H9 (cell line): ENCODE results near the gene RGS9. TPM values are rescaled to one million over a fixed set of nuclear protein-coding genes. Genes with fewer than 3 reads are reported as not detected.

Source experiments
- DNase-seq: peaks from one replicate; pipeline ENCODE4 v3.0.0-alpha.2; 2017
- H2AFZ ChIP-seq: one replicate; pipeline ENCODE4 v1.6.1; 2013; ENCODE audit warnings: mild to moderate bottlenecking, low read length, control low read depth, moderate library complexity
- H2AK5ac ChIP-seq: 2 replicates; pipeline ENCODE4 v1.6.1; 2013; ENCODE audit warnings: low read length, control low read depth, mixed read lengths; ENCODE audit not compliant: insufficient read length
- H2BK120ac ChIP-seq: one replicate; pipeline ENCODE4 v1.6.1; 2013; ENCODE audit warnings: low read depth, mild to moderate bottlenecking, low read length, control low read depth, inconsistent platforms; ENCODE audit not compliant: poor library complexity, severe bottlenecking
- H2BK12ac ChIP-seq: 2 replicates; pipeline ENCODE4 v1.6.1; 2013; ENCODE audit warnings: low read length, control low read depth, mixed read lengths, low read depth; ENCODE audit not compliant: insufficient read length
- H2BK15ac ChIP-seq: 2 replicates; pipeline ENCODE4 v1.6.1; 2013; ENCODE audit warnings: low read depth, low read length, control low read depth
- H2BK20ac ChIP-seq: one replicate; pipeline ENCODE4 v1.6.1; 2013; ENCODE audit warnings: low read depth, mild to moderate bottlenecking, low read length, control low read depth, inconsistent platforms; ENCODE audit not compliant: poor library complexity, severe bottlenecking
- H2BK5ac ChIP-seq: 2 replicates; pipeline ENCODE4 v1.6.1; 2013; ENCODE audit warnings: low read length, control low read depth, mixed read lengths; ENCODE audit not compliant: insufficient read length
- H3K14ac ChIP-seq: 2 replicates; pipeline ENCODE4 v1.6.1; 2013; ENCODE audit warnings: low read length, control low read depth; ENCODE audit not compliant: insufficient read depth
- H3K18ac ChIP-seq: 2 replicates; pipeline ENCODE4 v1.6.1; 2013; ENCODE audit warnings: low read depth, mild to moderate bottlenecking, mixed read lengths, low read length, control low read depth; ENCODE audit not compliant: insufficient read length
- H3K23ac ChIP-seq: 2 replicates; pipeline ENCODE4 v1.6.1; 2013; ENCODE audit warnings: low read length, control low read depth, mixed read lengths, low read depth; ENCODE audit not compliant: insufficient read length
- H3K23me2 ChIP-seq: 2 replicates; pipeline ENCODE4 v1.6.1; 2013; ENCODE audit warnings: low read depth, mild to moderate bottlenecking, mixed read lengths, low read length, control low read depth; ENCODE audit not compliant: insufficient read length, poor library complexity, severe bottlenecking
- H3K27ac ChIP-seq: 2 replicates; pipeline ENCODE4 v1.5.1; 2013; ENCODE audit warnings: low read length, control low read depth, mixed read lengths, low read depth; ENCODE audit not compliant: insufficient read length
- H3K27me3 ChIP-seq: 2 replicates; pipeline ENCODE4 v1.6.1; 2013; ENCODE audit warnings: low read length, control low read depth, inconsistent platforms; ENCODE audit not compliant: insufficient read depth
- H3K4ac ChIP-seq: 2 replicates; pipeline ENCODE4 v1.6.1; 2013; ENCODE audit warnings: low read depth, mild to moderate bottlenecking, control low read depth, inconsistent platforms, low read length, moderate library complexity
- H3K4me1 ChIP-seq: 2 replicates; pipeline ENCODE4 v1.6.1; 2013; ENCODE audit warnings: low read length, control low read depth, inconsistent platforms; ENCODE audit not compliant: insufficient read depth
- H3K4me2 ChIP-seq: 2 replicates; pipeline ENCODE4 v1.6.1; 2013; ENCODE audit warnings: low read length, control low read depth, mixed read lengths; ENCODE audit not compliant: insufficient read length, insufficient read depth
- H3K56ac ChIP-seq: 2 replicates; pipeline ENCODE4 v1.6.1; 2013; ENCODE audit warnings: low read depth, mild to moderate bottlenecking, mixed read lengths, low read length, control low read depth; ENCODE audit not compliant: insufficient read length
- H3K79me1 ChIP-seq: 2 replicates; pipeline ENCODE4 v1.6.1; 2013; ENCODE audit warnings: low read depth, mild to moderate bottlenecking, moderate library complexity, low read length, control low read depth, inconsistent platforms; ENCODE audit not compliant: insufficient read depth, poor library complexity, severe bottlenecking
- H3K79me2 ChIP-seq: 2 replicates; pipeline ENCODE4 v1.6.1; 2013; ENCODE audit warnings: low read length, control low read depth, inconsistent platforms; ENCODE audit not compliant: insufficient read depth
- H3K9ac ChIP-seq: 2 replicates; pipeline ENCODE4 v1.6.1; 2013; ENCODE audit warnings: low read length, control low read depth, mixed read lengths; ENCODE audit not compliant: insufficient read length; ENCODE audit errors: extremely low read depth
- H3K9me3 ChIP-seq: one replicate; pipeline ENCODE4 v1.6.1; 2013; ENCODE audit warnings: low read depth, low read length, inconsistent platforms; ENCODE audit not compliant: control insufficient read depth
- H3T11ph ChIP-seq: one replicate; pipeline ENCODE4 v1.6.1; 2013; ENCODE audit warnings: mild to moderate bottlenecking, low read length, control low read depth, inconsistent platforms
- H4K20me1 ChIP-seq: one replicate; pipeline ENCODE4 v1.6.1; 2013; ENCODE audit not compliant: control insufficient read depth, insufficient read length, insufficient read depth
- H4K5ac ChIP-seq: 2 replicates; pipeline ENCODE4 v1.6.1; 2013; ENCODE audit warnings: low read depth, mild to moderate bottlenecking, mixed read lengths, low read length, control low read depth; ENCODE audit not compliant: insufficient read length
- H4K8ac ChIP-seq: replicated peaks from 2 replicates; pipeline ENCODE4 v1.6.1; 2013; ENCODE audit warnings: low read length, control low read depth, mixed read lengths, low read depth; ENCODE audit not compliant: insufficient read length
- H4K91ac ChIP-seq: 2 replicates; pipeline ENCODE4 v1.6.1; 2013; ENCODE audit warnings: low read depth, mild to moderate bottlenecking, moderate library complexity, mixed read lengths, low read length, control low read depth; ENCODE audit not compliant: insufficient read length
- H3K27ac Mint-ChIP-seq, 3 experiments: 2 replicates in 2 of 3; 3 replicates in 1 of 3; pipeline ENCODE4 v1.8.0; 2020 to 2021; ENCODE audit warnings: mixed read lengths in 3 of 3, mild to moderate bottlenecking in 1 of 3, moderate library complexity in 1 of 3
- H3K27me3 Mint-ChIP-seq: 2 replicates; pipeline ENCODE4 v1.8.0; 2021; ENCODE audit warnings: low read depth, mild to moderate bottlenecking, moderate library complexity, mixed read lengths
- H3K36me3 Mint-ChIP-seq, 3 experiments: 2 replicates in 2 of 3; 3 replicates in 1 of 3; pipeline ENCODE4 v1.8.0; 2020 to 2021; ENCODE audit warnings: low read depth in 3 of 3, mixed read lengths in 3 of 3; ENCODE audit not compliant: insufficient read depth in 1 of 3
- H3K4me1 Mint-ChIP-seq, 2 experiments: 2 replicates each; pipeline ENCODE4 v1.8.0; 2020; ENCODE audit warnings: mixed read lengths in 2 of 2
- H3K4me3 Mint-ChIP-seq, 2 experiments: 2 replicates in 1 of 2; 3 replicates in 1 of 2; pipeline ENCODE4 v1.8.0; 2020 to 2021; ENCODE audit warnings: mild to moderate bottlenecking in 2 of 2, mixed read lengths in 2 of 2, moderate library complexity in 1 of 2
- H3K9me3 Mint-ChIP-seq, 2 experiments: 2 replicates in 1 of 2; 3 replicates in 1 of 2; pipeline ENCODE4 v1.8.0; 2020; ENCODE audit warnings: mild to moderate bottlenecking in 2 of 2, mixed read lengths in 2 of 2, moderate library complexity in 1 of 2
- WGBS: extraction: QIAGEN DNeasy Blood & Tissue Kit; methylation state at CpG from one replicate; pipeline ENCODE4 v1.1.7; 2013; ENCODE audit warnings: missing lambda C conversion rate, low lambda C conversion rate, mixed read lengths; ENCODE audit not compliant: insufficient read length; ENCODE audit errors: extremely low coverage; 5-methylcytosine and 5-hydroxymethylcytosine counted together
- total RNA-seq: library from RNA; stranded (reverse); gene quantifications from 2 replicates; pipeline ENCODE4 v1.2.1, GENCODE V29; 2021
- TF ChIP-seq, protein P1 (sequence below): fragments of 200-600 bp; sonication (generic); conservative IDR thresholded peaks from 3 replicates; pipeline ENCODE4 v1.8.0; 2021; ENCODE audit warnings: antibody characterized with exemption, mild to moderate bottlenecking

RGS9 gene
- total RNA-seq, 1 experiment from 2014 or later: 12.0 TPM

DNA sequence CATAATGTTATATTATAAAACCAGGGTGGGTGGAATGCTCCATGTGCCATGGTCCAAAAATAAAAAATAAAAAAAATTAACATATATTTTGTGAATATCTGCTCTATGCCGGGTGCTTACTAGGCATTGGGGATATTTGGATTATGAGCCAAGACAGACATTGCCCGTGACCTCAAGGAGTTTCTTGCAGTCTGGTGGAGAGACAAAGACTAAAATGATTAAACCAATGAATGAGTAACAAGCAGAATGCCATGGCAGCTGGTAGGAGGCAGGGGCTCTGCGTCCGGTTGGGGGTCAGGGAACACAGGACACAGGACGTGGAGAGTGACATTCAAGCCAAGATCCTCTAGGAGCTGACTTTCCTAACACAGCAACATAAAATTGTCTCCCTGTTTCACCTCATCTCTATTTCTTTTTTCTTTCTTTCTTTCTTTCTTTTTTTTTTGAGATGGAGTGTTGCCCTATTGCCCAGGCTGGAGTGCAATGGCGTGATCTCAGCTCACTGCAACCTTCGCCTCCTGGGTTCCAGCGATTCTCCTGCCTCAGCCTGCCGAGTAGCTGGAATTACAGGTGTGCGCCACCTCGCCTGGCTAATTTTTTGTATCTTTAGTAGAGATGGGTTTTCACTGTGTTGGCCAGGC lies 35.4 kb downstream of the RGS9 start:
- Histone ChIP-seq H3T11ph (no peak overlapping the region), H3K23ac (no peak overlapping the region), H4K91ac (no peak overlapping the region), H4K5ac (no peak overlapping the region), H3K14ac (no peak overlapping the region), H2BK15ac (no peak overlapping the region), H3K9me3 (no peaks in the 10 kb centered on the region), H4K8ac (no peak overlapping the region), H3K27ac (no peak overlapping the region), H3K18ac (no peak overlapping the region), H3K27me3 (no peaks in the 10 kb centered on the region), H2AFZ (no peak overlapping the region), H3K23me2 (no peaks in the 10 kb centered on the region), H3K4me2 (no peak overlapping the region), H3K4ac (no peak overlapping the region), H2BK12ac (no peak overlapping the region), H3K56ac (no peak overlapping the region), H2AK5ac (no peak overlapping the region), H2BK20ac (no peak overlapping the region), H4K20me1 (no peaks in the 10 kb centered on the region), H3K9ac (no peak overlapping the region), H2BK120ac (no peak overlapping the region), H3K79me1 (no peaks in the 10 kb centered on the region), H3K79me2 (no peaks in the 10 kb centered on the region), H2BK5ac (no peak overlapping the region), H3K4me1 (no peaks in the 10 kb centered on the region)
- Mint-ChIP-seq H3K9me3 (no peaks in the 10 kb centered on the region), H3K27me3 (no peaks in the 10 kb centered on the region), H3K4me3 (no peak overlapping the region), H3K4me1 (peaks cover 3 to 4% of the 10 kb centered on the region in 2 experiments), H3K27ac (no peak overlapping the region; a peak in 1 of 7 replicates), H3K36me3 (no peaks in the 10 kb centered on the region; a peak in 1 of 7 replicates)
- no CpG with 5 or more reads among the region's 11 CpGs for WGBS
- no peak for DNase-seq
- TF ChIP-seq, protein P1, sequence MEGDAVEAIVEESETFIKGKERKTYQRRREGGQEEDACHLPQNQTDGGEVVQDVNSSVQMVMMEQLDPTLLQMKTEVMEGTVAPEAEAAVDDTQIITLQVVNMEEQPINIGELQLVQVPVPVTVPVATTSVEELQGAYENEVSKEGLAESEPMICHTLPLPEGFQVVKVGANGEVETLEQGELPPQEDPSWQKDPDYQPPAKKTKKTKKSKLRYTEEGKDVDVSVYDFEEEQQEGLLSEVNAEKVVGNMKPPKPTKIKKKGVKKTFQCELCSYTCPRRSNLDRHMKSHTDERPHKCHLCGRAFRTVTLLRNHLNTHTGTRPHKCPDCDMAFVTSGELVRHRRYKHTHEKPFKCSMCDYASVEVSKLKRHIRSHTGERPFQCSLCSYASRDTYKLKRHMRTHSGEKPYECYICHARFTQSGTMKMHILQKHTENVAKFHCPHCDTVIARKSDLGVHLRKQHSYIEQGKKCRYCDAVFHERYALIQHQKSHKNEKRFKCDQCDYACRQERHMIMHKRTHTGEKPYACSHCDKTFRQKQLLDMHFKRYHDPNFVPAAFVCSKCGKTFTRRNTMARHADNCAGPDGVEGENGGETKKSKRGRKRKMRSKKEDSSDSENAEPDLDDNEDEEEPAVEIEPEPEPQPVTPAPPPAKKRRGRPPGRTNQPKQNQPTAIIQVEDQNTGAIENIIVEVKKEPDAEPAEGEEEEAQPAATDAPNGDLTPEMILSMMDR: no peak
